Osteoblast (primary cell): ENCODE measurements around the gene RBAK. TPM values are rescaled to one million over a fixed set of nuclear protein-coding genes. Genes with fewer than 3 reads are reported as not detected.
"Not testable (repeated sequence)": the region's sequence is repeated elsewhere in the genome, so short reads cannot be mapped to it uniquely, and the experiment has no call there.

ENCODE experiments used
- DNase-seq: peaks from one replicate; pipeline ENCODE4 v3.0.0; 2011; ENCODE audit warnings: low spot score, mixed read lengths; ENCODE audit not compliant: insufficient read length; ENCODE audit errors: missing footprints
- H2AFZ ChIP-seq: 2 replicates; pipeline ENCODE4 v1.6.0; 2011; ENCODE audit warnings: mild to moderate bottlenecking, low read length
- H3K27ac ChIP-seq: 2 replicates; pipeline ENCODE4 v1.5.1; 2011; ENCODE audit warnings: mild to moderate bottlenecking, low read depth, low read length, moderate library complexity
- H3K27me3 ChIP-seq: 2 replicates; pipeline ENCODE4 v1.6.0; 2012; ENCODE audit warnings: mild to moderate bottlenecking, control low read depth, inconsistent platforms, low read length, moderate library complexity; ENCODE audit not compliant: insufficient read depth
- H3K36me3 ChIP-seq: 2 replicates; pipeline ENCODE4 v1.5.1; 2011; ENCODE audit warnings: mild to moderate bottlenecking, low read length, control low read depth, moderate library complexity; ENCODE audit not compliant: insufficient read depth
- H3K4me1 ChIP-seq: 2 replicates; pipeline ENCODE4 v1.5.1; 2011; ENCODE audit warnings: mild to moderate bottlenecking, low read length, control low read depth, moderate library complexity; ENCODE audit not compliant: insufficient read depth
- H3K4me2 ChIP-seq: 2 replicates; pipeline ENCODE4 v1.6.0; 2011; ENCODE audit warnings: mild to moderate bottlenecking, low read length; ENCODE audit not compliant: insufficient read depth
- H3K4me3 ChIP-seq: fragments of 200-600 bp; sonication (generic); 3 replicates; pipeline ENCODE4 v1.5.1; 2012; ENCODE audit warnings: mild to moderate bottlenecking, low read length, inconsistent platforms; ENCODE audit not compliant: insufficient read depth
- H3K79me2 ChIP-seq: 2 replicates; pipeline ENCODE4 v1.6.0; 2012; ENCODE audit warnings: mild to moderate bottlenecking, low read length, control low read depth, inconsistent platforms; ENCODE audit not compliant: insufficient read depth
- H3K9me3 ChIP-seq: 2 replicates; pipeline ENCODE4 v1.5.1; 2011; ENCODE audit warnings: low read depth, low read length, control low read depth
- H4K20me1 ChIP-seq: 2 replicates; pipeline ENCODE4 v1.6.0; 2012; ENCODE audit warnings: mild to moderate bottlenecking, low read length, control low read depth; ENCODE audit not compliant: insufficient read depth
- total RNA-seq: library from RNA; depleted of rRNA; stranded (reverse); fragments of >200 nt; gene quantifications from 2 replicates; pipeline ENCODE4 v1.2.3, GENCODE V29; 2012
- TF ChIP-seq, protein P1 (sequence below): IDR thresholded peaks from 2 replicates; pipeline ENCODE4 v1.5.1; 2011; ENCODE audit warnings: mild to moderate bottlenecking, low read depth, low read length, moderate library complexity; ENCODE audit errors: extremely low read depth

RBAK gene
- total RNA-seq, 1 donor, result 10.9 TPM

DNA sequence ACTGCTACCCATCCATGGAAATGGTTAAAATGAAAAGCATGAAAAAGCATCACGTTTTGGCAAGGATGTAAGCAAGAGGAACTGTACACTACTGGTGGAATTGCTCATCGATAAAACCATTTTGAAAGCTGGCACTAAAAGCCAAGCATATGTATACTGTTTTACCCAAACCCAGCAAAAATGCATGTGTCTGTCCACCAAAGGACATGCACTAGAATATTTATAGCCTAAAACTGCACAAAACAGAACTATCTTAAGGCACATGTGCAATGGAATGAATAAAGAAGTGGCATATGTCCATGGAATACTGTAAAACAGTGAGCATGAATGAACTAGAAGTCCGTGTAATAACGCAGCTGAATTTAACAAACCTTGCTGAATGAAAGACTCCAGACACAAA is 22.9 kb downstream of the RBAK start:
- Histone ChIP-seq H3K79me2 (no peaks in the 10 kb centered on the region), H3K27ac (no peak overlapping the region), H3K9me3 (peaks cover 54% of the 10 kb centered on the region), H3K4me1 (no peaks in the 10 kb centered on the region), H2AFZ (no peak overlapping the region), H3K4me3 (no peak overlapping the region), H3K36me3 (peaks cover 20% of the 10 kb centered on the region), H3K4me2 (no peak overlapping the region), H3K27me3 (peaks cover 7% of the 10 kb centered on the region), H4K20me1 (no peaks in the 10 kb centered on the region)
- DNase-seq, result peak; percentile 9
- TF ChIP-seq, protein P1, sequence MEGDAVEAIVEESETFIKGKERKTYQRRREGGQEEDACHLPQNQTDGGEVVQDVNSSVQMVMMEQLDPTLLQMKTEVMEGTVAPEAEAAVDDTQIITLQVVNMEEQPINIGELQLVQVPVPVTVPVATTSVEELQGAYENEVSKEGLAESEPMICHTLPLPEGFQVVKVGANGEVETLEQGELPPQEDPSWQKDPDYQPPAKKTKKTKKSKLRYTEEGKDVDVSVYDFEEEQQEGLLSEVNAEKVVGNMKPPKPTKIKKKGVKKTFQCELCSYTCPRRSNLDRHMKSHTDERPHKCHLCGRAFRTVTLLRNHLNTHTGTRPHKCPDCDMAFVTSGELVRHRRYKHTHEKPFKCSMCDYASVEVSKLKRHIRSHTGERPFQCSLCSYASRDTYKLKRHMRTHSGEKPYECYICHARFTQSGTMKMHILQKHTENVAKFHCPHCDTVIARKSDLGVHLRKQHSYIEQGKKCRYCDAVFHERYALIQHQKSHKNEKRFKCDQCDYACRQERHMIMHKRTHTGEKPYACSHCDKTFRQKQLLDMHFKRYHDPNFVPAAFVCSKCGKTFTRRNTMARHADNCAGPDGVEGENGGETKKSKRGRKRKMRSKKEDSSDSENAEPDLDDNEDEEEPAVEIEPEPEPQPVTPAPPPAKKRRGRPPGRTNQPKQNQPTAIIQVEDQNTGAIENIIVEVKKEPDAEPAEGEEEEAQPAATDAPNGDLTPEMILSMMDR, result no peak

DNA sequence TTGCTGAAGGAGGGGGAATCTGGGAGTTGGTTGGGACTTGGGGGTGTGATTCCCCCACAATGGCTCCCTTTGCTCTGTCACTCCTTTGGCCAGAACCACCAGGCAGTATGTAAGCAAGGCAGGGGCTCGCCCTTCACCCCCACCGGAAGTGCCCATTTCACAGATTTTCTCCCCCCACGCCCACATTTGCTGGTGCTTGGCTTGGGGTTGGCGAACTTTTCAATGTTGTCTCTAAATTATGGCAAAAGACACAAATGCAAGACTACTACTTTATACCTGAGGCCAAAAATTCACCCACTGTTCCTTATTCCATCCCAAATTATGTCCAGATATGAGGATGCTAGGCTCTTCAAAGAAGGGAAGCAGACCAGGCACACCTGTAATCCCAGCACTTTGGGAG is 24.5 kb downstream of the RBAK start:
- Histone ChIP-seq H3K27me3 (peaks cover 7% of the 10 kb centered on the region), H3K4me2 (no peak overlapping the region), H3K79me2 (no peaks in the 10 kb centered on the region), H2AFZ (no peak overlapping the region), H3K9me3 (peaks cover 37% of the 10 kb centered on the region), H3K27ac (no peak overlapping the region), H4K20me1 (no peaks in the 10 kb centered on the region), H3K4me1 (no peaks in the 10 kb centered on the region), H3K4me3 (no peak overlapping the region), H3K36me3 (peaks cover 3% of the 10 kb centered on the region)
- peak; percentile 41 for DNase-seq
- TF ChIP-seq, protein P1, result no peak

DNA sequence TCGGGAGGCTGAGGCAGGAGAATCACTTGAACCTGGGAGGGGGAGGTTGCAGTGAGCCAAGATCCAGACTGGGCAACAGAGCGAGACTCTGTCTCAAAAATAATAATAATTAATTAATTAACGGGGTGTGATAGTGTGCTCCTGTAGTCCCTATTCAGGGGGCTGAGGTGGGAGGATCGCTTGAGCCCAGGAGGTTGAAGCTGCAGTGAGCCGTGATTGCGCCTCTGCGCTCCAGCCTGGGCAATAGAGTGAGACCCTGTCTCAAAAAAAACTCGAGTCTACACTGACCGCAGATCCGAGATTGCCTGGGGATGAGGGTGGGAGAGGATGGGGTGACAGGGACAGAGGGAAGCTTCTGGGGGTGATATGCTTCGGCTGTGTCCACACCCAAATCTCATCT is 29.5 kb downstream of the RBAK start:
- not testable (repeated sequence) for DNase-seq, H3K4me1 ChIP-seq, H3K79me2 ChIP-seq, H3K27ac ChIP-seq, H2AFZ ChIP-seq, H3K27me3 ChIP-seq, H4K20me1 ChIP-seq, H3K36me3 ChIP-seq, H3K4me3 ChIP-seq, H3K9me3 ChIP-seq, H3K4me2 ChIP-seq

DNA sequence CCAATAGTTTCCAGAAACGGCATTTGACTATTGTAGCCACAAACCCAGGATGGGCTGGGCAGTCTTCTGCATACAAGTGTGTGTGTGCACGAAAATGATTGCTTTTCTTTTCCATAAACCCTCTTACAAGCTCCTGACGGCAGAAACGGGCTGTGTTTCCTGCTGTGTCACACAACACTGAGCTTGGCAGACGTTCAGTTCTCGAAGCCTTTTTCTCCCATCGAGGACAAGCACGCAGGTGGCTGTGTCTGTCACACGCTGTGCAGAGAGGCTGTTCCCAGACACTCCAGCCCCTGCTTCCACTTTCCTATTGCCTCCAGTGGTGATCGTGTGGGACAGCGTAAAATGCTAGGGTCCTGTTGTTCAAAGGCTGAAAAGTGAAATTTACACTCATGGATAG is 32.1 kb downstream of the RBAK start:
- Histone ChIP-seq H4K20me1 (no peaks in the 10 kb centered on the region), H3K4me3 (no peak overlapping the region), H3K79me2 (no peaks in the 10 kb centered on the region), H3K9me3 (no peaks in the 10 kb centered on the region), H2AFZ (peak overlapping the region; percentile 44), H3K4me1 (no peaks in the 10 kb centered on the region), H3K27me3 (peaks cover 7% of the 10 kb centered on the region), H3K4me2 (peak overlapping the region; percentile 9), H3K27ac (no peak overlapping the region), H3K36me3 (no peaks in the 10 kb centered on the region)
- DNase-seq, result peak; percentile 52
- TF ChIP-seq, protein P1, result no peak
